T-helper 1 cell (primary cell): ENCODE results near the gene TSACC.
"Not testable (repeated sequence)": the region's sequence is repeated elsewhere in the genome, so short reads cannot be mapped to it uniquely, and the experiment has no call there.

Source experiments
- DNase-seq, 5 donors: peaks; one replicate each; pipeline ENCODE4 v3.0.0-alpha.2; 2012 to 2020

Gene TSACC

DNA sequence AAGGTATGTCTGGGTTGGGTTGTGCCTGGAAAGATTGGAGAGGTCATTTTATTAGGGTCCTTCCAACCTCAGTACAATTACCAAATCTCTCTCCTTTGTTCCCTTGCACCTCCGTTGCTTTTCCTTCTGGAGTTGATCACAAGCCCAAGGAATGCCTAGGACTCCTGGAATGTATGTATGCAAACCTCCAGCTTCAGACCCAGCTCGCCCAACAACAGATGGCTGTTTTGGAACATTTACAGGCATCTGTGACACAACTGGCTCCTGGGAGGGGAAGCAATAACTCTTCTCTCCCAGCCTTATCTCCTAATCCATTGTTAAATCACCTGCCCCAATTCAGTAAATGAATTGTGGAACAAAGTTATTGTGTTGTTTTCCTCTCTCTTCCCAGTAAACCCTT, 8.3 kb downstream of the TSACC start:
- DNase-seq, result no peak

DNA sequence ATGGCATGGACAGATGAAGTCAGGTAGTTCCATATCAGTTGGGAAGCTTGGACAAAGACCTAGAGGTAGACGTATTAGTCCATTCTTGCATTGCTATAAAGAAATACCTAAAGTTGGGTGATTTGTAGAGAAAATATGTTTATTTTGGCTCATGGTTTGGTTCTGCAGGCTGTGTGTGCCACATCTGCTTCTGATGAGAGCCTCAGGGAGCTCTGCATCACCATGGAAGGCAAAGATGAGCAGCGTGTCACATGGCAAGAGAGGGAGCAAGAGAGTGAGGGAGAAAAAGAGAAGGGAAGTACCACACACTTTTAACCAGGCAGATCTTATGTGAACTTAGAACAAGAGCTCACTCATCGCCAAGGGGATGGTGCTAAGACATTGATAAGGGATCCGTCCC, 9.0 kb downstream of the TSACC start:
- no peak for DNase-seq

DNA sequence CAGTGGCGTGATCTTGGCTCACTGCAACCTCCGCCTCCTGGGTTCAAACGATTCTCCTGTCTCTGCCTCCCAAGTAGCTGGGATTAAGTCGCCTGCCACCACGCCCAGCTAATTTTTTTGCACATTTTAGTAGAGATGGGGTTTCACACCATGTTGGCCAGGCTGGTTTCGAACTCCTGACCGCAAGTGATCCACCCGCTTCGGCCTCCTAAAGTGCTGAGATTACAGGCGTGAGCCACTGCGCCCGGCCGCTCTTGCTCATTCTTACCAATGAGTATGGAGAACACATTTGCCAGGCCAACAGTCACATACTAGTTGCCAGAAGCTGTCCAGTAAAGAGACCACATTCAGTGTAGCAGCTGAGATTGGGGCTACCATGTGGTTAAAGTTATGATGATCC, 14.2 kb downstream of the TSACC start:
- not testable (repeated sequence) for DNase-seq

DNA sequence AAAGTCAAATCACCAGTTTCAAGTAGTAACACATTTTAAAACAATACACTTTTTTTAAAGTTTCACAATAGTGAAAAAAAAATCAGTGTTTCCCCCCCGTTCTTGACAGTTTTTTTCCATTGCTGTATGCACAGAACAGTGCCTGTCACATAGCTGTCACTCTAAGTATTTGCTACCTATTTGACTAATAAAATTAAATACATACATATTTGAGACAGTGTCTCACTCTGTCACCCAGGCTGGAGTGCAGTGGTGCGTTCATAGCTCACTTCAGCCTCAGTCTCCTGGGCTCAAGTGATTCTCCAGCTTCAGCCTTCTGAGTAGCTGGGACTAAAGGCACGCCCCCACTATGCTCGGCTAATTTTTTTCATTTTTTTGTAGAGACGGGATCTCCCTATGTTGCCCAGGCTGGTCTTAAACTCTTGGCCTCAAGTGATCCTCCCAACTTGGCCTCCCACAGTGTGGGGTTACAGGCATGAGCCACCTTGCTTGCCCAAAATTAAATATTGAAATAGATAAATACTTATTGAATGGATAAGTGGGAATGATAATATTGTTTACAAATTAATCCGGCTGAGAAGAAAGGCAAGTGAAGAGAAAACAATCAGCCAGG, 18.0 kb downstream of the TSACC start:
- no peak for DNase-seq

DNA sequence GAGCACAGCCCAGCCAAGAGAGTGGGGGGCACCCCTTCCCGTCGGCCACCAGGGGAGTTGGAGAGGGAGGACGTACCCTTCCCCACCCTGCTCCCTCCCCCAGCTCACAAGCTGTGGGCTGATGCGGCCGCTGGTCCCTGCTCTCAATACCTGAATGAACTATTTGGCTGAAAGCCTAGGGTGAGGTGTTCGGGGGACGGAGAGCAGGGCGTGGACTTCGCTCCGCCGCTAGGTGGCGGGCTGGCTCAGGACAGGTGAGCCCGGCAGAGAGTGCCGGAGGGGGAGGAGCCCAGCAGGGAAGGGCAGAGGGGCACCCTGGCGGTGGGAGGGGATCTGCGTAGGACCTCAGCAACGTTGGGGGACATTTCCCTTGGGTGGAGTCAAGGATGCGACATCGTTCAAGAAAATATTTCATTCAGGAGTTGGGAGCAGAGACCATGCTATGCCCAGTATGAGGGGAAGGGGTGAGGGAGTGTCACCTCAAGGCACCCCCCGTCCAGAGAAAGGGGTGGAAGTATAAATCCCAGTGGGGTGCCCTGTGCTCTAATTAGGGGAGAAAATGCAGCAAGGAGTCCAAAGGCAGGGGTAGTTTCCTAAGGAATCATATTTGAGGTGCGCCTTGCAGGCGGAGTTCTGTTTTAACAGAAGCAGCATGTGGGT, 18.7 kb downstream of the TSACC start:
- DNase-seq, result peak; percentile 20 to 67 (median 52)

DNA sequence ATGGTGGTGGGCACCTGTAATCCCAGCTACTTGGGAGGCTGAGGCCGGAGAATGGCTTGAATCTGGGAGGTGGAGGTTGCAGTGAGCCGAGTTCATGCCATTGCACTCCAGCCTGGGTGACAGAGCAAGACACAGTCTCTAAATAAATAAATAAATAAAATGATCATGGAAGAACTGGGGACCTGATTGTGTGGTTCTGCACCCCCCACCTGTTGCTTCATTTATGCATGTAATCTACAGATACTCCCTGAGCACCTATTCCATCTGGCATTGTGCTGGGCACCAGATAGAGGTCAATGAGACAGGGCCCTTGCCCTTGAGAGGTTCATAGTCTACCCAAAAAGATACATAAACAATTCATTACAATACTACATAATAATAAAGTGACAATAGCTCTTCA, 19.7 kb downstream of the TSACC start:
- DNase-seq, result no peak

DNA sequence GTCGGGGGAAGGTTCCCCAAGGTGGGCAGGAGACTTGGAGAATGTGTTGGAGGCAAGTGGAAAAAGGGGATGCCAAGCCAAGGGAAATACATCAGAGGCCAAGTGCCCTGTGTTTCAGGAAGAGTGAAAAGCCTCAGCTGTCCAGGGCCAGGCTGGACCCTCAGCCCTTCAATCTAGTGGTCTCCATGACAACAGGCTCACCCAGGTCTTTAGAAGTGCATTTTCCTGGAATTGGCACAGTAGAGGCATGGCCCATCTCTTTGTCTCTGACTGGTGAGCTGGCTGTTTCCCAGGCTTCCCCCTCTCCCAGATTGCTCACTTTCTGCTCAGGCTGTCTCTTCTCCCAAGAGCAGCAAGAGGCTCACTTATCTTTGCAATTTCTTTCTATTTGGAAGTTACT, 20.3 kb downstream of the TSACC start:
- no peak for DNase-seq

DNA sequence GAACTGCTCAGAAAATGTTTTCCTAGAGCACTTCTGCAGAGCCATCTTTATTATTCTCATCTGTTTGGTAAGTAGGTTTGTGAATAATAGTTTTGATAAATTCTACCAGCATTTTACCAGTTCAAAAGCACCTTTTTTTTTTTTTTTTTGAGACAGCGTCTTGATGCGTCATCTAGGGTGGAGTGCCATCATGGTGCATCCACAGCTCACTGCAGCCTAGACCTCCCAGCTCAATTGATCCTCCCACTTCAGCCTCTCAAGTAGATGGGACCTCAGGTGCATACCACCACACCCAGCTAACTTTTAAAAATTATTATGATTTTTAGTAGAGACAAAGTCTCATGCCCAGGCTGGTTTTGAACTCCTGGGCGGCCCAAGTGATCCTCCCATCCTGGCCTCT, 20.9 kb downstream of the TSACC start:
- DNase-seq, result no peak

DNA sequence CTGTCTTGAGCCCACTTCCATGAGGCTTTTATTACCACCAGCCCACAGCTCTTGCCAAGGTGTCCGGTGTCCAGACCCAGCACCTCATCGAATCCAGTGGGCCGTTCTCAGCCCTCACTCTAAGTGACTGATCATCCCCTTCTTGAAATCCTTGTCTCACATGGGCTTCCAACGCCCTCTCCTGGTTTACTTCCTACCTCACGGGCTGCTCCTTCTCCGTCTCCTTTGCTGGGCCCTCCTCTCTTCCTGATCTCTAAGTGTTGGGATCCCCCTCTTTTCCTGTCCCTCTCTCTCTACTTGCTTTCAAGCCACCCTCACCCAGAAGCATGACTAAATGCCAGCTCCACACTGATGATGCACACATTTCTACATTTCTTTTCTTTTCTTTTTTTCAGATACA, 21.6 kb downstream of the TSACC start:
- DNase-seq, result no peak

DNA sequence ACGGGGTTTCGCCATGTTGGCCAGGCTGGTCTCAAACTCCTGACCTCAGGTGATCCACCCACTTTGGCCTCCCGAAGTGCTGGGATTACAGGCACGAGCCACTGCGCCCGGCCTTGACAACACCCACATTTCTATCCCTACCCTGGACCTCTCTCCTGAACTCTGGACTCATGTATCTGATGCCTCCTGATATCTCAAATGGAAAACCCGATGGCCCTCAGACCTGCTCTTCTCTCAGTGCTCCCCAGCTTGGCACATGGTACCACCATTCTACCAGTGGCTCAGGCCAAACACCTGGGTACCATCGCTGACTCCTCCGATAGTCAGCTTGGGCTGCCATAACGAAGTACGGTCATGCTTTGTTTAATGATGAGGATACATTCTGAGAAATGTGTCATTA, 22.2 kb downstream of the TSACC start:
- DNase-seq, result no peak

DNA sequence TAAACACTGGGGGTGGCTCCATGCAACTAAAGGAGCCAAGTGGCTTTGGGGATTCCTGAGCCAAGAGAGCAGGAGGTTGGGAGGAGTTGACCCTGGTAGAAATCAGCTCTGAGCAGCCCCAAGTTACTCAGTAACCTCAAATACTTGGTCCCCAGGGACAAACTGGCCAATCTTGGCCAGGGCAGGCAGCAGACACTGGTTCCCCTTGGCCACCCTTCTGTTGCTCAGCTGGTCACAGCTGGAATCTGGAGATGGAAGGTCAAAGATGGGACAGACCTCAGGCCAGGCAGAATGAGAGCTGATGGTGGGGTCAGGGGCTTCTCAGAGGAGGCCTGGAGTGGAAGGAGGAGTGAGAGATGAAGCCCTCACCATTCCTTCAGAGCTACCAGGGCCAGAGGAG, 27.4 kb downstream of the TSACC start:
- no peak for DNase-seq

DNA sequence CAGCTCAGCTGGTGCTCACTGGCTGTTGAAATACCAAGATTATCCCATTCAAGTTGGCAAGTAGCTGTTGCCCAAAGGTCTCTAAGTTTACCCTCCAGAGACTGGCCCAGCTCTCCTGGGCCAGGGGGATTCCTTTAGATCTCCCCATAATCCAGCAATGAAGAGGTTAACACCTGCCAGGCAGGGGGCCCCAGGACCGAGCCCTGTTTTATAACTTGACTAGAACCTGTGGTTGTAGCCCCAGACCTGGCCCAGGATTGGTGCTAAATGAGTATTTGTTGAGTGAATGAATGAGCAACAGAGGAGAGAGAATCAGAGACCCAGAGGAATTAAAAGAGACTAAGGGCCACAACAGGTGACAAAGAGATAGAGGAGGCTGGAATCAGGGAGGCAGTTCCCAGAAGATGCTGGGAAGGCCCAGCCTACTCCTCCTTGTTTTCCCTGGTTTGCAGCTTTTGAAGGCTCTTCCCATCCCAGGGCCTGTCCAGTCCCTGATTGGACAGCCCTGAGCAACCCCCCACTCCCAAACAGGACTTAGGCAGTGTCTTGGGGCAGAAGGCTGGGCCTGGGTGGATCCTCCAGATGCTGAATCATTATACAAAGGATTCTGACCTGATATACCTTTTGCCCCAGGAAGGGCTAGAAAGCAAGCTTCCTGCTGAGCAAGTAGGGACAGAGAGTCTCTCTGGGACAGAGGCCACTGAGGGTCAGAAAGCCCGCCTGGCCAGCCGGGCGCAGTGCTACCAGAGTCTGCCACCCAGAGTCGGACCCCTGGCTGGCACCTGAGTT, 28.2 kb downstream of the TSACC start:
- no peak for DNase-seq

DNA sequence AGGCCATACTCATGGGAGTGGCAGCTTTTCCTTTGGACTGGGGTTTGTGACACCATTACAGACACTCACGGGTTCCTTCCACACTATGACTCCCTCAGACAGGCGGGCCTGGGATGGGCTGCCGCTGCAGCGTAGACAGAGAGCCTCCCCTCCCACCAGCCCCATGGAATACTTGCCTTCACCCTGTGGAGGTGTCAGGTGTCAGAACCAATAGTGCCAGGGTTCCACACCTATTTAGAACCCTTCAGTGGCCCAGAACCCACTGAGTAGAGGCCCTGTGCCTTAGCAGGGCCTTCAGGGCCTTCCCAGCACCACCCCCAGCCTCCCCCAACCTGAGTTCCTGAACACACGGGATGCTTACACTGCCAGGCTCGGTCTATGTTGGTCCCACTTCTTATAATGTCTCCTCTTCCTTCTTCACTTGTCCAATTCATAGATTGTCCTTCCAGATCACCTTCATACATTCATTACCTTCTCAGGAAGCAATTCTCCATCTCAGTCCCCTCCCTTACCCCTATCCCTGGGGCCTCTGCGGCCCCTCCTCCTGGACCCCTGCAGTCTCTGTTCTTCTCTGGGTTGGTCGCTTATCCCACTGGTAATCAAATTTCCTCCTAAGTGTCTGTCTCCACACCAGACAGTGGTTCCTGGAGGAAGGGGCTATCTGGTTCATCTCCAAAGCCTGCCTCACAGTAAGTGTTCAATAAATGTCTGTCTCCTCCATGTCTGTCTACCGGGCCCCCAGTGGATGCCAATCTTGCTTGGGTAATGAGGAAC, 29.2 kb downstream of the TSACC start:
- no peak for DNase-seq

DNA sequence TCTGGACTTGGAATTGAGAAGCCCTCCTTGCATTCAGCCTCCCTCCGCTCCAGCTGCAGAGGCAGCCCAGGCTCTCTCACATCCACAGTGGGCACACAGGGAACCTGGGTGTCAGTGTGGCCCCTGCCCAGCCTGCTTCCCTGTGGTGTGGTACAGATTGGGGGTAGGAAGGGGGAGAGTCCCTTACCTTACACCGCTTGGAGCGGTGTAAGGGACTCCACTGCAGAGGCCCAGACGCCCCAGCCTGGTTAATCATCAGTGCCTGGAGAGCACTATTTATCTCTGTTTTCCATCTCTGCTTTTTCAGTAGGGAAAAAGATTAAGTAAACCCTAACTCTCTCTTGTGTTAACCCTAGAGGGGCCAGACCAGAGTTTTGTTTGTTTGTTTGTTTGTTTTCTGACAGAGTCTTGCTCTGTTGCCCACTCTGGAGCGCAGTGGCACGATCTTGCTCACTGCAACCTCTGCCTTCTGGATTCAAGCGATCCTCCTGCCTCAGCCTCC, 29.9 kb downstream of the TSACC start:
- DNase-seq, result no peak

DNA sequence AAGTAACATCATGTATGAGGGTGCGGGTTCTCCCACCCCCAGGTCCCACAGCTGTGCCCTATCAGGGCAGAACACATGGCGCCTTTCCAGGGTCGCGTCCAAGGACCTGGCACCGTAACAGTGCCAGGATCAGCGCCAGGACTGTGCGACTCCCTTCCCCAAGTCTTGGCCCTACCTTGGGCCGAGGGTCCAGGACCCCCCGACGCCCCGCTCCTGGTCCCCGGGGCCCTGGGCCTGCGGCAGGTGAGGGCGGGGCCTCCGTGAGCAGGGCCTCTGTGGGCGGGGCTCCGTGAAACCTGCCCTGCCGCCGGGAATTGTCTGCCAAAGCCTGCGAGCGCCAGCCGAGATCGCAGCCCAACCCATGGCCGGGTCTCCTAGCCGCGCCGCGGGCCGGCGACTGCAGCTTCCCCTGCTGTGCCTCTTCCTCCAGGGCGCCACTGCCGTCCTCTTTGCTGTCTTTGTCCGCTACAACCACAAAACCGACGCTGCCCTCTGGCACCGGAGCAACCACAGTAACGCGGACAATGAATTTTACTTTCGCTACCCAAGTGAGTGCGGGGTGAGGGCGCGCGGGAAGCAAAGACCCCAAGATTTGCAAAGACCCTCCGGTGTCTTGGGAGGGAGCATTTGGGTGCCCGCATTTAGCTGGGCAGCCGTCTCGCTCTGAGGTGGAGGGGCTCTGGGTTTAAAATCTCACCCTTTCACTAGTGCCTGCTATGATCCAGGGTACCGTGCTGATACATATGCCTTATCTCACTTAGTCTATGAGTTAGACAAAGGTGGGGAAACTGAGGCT, 30.8 kb downstream of the TSACC start, which contains the start of gene RHBG:
TSS of gene RHBG (plus strand) at position 323 of the 796 bp plus-strand sequence. CDS start at position 362, 39 bp downstream.
- peak in 2 of 5 donors; percentile 6 to 9 for DNase-seq

DNA sequence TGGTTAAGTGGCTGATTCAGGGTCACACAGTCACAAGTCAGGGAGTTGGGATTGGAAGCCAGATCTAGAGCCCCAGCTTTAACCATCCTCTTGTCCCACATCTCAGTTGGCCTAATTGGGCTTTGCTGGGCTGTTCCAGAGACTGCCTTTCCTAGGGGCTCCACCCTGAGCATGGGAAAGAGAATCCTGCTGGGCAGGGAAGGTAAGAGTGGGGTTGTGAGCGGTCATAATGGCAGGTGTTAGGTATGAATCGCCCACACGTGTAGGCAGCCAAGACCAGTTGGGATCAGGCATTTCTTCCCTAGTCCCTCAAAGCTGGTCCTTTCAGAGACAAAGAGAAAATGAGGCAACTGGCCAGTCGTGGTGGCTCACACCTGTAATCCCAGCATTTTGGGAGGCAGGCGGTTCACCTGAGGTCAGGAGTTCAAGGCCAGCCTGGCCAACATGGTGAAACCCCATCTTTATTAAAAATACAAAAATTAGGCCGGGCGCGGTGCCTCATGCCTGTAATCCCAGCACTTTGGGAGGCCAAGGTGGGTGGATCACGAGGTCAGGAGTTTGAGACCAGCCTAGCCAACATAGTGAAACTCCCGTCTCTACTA, 31.5 kb downstream of the TSACC start:
- DNase-seq, result not testable (repeated sequence)

DNA sequence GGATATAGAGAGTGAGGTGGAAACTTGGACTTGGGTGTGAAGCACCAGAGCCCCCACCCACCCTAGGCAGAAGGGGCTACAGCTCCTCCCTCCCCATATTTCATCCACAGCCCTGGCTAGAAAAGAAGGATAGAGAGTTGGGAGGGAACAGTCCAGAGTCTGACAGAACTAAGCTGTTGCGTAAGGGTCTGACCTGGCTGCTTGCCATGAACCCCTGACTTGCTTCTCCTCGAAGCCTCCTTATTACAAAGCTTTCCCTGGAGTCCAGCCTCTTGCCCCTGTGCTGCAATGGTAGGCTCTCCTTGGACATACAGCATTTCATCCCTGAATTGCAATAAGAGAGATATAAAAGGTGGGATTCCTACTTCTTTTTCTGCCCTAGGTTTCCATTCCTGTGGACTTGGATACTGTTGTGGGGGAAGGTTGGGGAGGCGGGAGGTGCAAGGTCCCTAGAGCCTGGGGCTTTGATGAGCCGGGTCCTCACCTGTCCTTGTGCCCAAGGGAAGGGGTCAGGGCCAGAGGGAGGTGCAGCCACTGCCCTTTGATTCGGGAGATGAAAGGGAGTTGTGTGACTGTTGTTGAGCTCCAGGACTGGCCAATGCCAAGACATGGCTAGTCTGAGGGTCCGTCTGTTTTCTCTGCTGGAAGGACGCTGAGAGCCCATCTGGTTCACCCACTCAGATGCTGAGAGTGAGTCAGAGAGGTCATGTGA, 33.4 kb downstream of the TSACC start:
- no peak for DNase-seq

DNA sequence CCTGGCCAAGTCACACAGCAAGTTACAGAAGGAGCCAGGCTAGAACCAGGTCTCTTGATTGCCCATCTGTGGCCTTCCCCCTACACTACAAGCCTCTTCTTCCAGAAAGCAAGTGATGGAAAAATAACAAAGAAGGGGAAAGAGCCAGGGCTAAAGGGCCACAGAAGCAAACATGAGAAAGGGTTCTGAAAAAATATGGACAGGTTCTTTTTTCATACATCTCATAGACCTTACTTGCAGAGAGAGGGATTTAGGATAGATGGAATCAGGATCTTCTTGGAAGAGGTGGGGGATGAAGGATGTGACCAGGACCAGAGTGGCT, 33.9 kb downstream of the TSACC start:
- DNase-seq, result no peak

DNA sequence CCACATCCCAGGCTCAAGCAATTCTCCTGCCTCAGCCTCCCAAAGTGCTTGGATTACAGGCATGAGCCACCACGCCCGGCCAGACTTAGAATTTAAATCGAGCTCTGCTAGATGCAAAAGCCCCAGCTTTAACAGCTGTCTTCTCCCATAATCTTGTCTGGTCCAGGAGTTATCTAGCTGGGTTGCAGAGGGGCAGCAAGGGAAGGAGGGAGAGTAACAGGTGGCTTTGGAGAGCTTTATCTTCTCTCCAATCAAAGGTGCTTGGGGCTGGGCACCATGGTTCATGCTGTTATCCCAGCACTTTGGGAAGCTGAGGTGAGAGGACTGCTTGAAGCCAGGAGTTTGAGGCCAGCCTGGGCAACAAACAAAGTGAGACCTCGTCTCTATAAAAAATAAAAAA, 34.5 kb downstream of the TSACC start:
- DNase-seq, result no peak

DNA sequence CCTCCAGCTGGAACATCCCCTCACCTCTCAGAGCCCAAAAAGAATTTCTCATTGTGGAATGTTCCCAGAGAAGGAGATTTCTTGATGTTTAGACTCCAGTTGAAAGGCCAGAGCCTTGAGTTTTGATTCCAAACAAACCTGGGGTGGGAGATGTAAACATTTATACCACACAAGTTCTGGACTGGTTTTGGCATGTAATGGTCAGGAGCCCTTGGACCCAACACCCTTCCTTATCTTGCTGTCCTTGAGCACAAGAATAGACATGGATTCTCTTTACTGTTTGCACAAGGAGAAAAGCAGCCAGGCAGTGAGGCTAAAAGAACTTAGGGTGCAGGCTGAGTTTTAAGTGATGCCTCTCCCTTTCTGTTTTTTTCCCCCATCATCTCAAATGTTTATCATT, 35.2 kb downstream of the TSACC start:
- DNase-seq, result no peak

DNA sequence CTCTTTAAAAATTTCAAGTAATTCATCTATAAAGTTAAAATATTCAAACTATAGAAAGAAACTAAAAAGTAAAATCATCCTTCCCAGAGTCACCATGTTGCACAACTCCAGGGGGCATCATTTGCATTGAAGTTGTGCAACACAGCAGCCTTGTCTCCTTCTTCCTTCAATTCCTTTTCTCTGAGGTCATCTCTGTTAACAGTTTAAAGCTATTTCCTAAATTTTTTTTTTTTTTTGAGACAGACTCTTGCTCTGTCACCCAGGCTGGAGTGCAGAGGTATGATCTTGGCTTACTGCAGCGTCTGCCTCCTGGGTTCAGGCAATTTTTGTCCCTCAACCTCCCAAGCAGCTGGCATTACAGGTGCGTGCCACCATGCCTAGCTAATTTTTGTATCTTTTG, 37.8 kb downstream of the TSACC start:
- DNase-seq, result no peak
